OCI-LY7 (cell line): ENCODE measurements around the gene SMYD3.

ENCODE experiments used
- EZH2phosphoT487 ChIP-seq: fragments of 200-600 bp; sonication (generic); IDR thresholded peaks from 2 replicates; pipeline ENCODE4 v1.6.1; 2018; ENCODE audit warnings: low read depth, borderline replicate concordance, mild to moderate bottlenecking, mixed run types, antibody characterized with exemption, low read length, moderate library complexity, mixed read lengths
- TF ChIP-seq, protein P1 (sequence below): fragments of 200-600 bp; sonication (generic); conservative IDR thresholded peaks from 2 replicates; pipeline ENCODE4 v1.5.1; 2014; ENCODE audit warnings: mild to moderate bottlenecking, antibody characterized with exemption, low read length, moderate library complexity, mixed read lengths

GRCh38 chr1:246338546-246338945 is 168.5 kb downstream of the SMYD3 start:
- TF ChIP-seq, protein P1, sequence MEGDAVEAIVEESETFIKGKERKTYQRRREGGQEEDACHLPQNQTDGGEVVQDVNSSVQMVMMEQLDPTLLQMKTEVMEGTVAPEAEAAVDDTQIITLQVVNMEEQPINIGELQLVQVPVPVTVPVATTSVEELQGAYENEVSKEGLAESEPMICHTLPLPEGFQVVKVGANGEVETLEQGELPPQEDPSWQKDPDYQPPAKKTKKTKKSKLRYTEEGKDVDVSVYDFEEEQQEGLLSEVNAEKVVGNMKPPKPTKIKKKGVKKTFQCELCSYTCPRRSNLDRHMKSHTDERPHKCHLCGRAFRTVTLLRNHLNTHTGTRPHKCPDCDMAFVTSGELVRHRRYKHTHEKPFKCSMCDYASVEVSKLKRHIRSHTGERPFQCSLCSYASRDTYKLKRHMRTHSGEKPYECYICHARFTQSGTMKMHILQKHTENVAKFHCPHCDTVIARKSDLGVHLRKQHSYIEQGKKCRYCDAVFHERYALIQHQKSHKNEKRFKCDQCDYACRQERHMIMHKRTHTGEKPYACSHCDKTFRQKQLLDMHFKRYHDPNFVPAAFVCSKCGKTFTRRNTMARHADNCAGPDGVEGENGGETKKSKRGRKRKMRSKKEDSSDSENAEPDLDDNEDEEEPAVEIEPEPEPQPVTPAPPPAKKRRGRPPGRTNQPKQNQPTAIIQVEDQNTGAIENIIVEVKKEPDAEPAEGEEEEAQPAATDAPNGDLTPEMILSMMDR: no peak
- TF ChIP-seq EZH2phosphoT487: no peak
